HFFc6 (cell line): Measurements from ENCODE around the gene LRSAM1. TPM values are rescaled to one million over a fixed set of nuclear protein-coding genes. Genes with fewer than 3 reads are reported as not detected.
"Not testable (repeated sequence)": the region's sequence is repeated elsewhere in the genome, so short reads cannot be mapped to it uniquely, and the experiment has no call there.

Experiments used
- DNase-seq: peaks from one replicate; pipeline ENCODE4 v3.0.0-alpha.2; 2018
- H3K27ac Mint-ChIP-seq: 2 replicates; pipeline ENCODE4 v1.8.0; 2020; ENCODE audit warnings: mild to moderate bottlenecking, mixed read lengths
- H3K27me3 Mint-ChIP-seq: 2 replicates; pipeline ENCODE4 v1.8.0; 2021; ENCODE audit warnings: mild to moderate bottlenecking, moderate library complexity, mixed read lengths; ENCODE audit not compliant: insufficient read depth
- H3K36me3 Mint-ChIP-seq: 2 replicates; pipeline ENCODE4 v1.8.0; 2021; ENCODE audit warnings: low read depth, mixed read lengths
- H3K4me1 Mint-ChIP-seq: 2 replicates; pipeline ENCODE4 v1.8.0; 2020; ENCODE audit warnings: low read depth, mixed read lengths
- H3K4me3 Mint-ChIP-seq: 2 replicates; pipeline ENCODE4 v1.8.0; 2020; ENCODE audit warnings: mild to moderate bottlenecking, moderate library complexity, mixed read lengths
- H3K9me3 Mint-ChIP-seq: 2 replicates; pipeline ENCODE4 v1.8.0; 2020; ENCODE audit warnings: mild to moderate bottlenecking, mixed read lengths
- total RNA-seq, 6 experiments: library from RNA; stranded (reverse); fragmentation: NEBNext Ultra II Directional; extraction: Animal tissue kit (Norgen Biotek cat#: 25700); gene quantifications; 2 replicates in 1 of 6; 3 replicates in 5 of 6; pipeline ENCODE4 v1.2.3, GENCODE V29; 2021
- TF ChIP-seq, protein P1 (sequence below): fragments of 200-600 bp; sonication (generic); IDR thresholded peaks from 2 replicates; pipeline ENCODE4 v1.5.0; 2021; ENCODE audit warnings: antibody characterized with exemption, mild to moderate bottlenecking

The LRSAM1 gene
- total RNA-seq, 6 experiments from 2014 or later: 12.1 to 15.9 (median 13.4) TPM

DNA sequence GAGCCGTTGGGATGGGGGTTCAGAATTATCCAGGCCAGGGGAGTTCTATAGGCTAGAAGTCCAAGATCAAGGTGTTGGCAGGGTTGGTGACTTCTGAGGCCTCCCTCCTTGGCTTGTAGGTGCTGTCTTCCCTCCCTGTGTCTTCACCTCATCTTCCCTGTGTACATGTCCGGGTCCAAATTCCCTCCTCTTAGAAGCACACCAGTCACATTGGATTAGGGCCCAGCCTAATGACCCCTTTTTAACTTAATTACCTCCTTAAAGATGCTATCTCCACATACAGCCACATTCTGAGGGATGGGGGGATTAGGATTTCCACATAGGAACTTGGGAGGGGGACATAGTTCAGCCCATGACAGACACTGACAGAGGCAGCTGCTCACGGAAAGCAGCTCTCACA is 12.1 kb downstream of the LRSAM1 start:
- no peak for DNase-seq
- Mint-ChIP-seq H3K27ac (no peak overlapping the region), H3K36me3 (peaks cover 13% of the 10 kb centered on the region), H3K9me3 (no peaks in the 10 kb centered on the region), H3K4me3 (no peak overlapping the region), H3K4me1 (no peaks in the 10 kb centered on the region), H3K27me3 (no peaks in the 10 kb centered on the region)
- TF ChIP-seq, protein P1, sequence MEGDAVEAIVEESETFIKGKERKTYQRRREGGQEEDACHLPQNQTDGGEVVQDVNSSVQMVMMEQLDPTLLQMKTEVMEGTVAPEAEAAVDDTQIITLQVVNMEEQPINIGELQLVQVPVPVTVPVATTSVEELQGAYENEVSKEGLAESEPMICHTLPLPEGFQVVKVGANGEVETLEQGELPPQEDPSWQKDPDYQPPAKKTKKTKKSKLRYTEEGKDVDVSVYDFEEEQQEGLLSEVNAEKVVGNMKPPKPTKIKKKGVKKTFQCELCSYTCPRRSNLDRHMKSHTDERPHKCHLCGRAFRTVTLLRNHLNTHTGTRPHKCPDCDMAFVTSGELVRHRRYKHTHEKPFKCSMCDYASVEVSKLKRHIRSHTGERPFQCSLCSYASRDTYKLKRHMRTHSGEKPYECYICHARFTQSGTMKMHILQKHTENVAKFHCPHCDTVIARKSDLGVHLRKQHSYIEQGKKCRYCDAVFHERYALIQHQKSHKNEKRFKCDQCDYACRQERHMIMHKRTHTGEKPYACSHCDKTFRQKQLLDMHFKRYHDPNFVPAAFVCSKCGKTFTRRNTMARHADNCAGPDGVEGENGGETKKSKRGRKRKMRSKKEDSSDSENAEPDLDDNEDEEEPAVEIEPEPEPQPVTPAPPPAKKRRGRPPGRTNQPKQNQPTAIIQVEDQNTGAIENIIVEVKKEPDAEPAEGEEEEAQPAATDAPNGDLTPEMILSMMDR: no peak

DNA sequence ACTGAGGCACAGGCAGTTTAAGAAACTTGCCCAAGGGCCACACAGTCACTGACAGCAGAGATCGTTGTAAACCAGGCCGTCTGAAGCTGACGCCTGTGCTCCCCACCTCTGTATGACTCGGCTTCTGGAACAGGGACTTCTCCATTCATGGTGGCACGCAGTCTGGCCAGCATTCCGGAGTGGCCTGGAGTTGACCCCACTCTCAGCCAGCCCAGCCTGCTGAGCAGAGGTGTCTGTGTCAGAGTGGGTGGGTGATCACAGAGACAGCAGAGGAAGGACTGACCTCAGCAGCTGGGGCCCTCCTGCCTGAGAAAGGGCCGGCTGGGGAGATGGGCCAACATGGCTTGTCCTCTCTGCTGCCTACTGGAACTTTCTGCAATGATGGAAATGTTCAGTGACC is 12.6 kb downstream of the LRSAM1 start:
- H3K4me3 Mint-ChIP-seq: no peak overlapping the region
- TF ChIP-seq, protein P1: no peak
- H3K27me3 Mint-ChIP-seq: no peaks in the 10 kb centered on the region
- no peak overlapping the region for H3K27ac Mint-ChIP-seq
- DNase-seq: no peak
- H3K9me3 Mint-ChIP-seq: no peaks in the 10 kb centered on the region
- peaks cover 13% of the 10 kb centered on the region for H3K36me3 Mint-ChIP-seq
- H3K4me1 Mint-ChIP-seq: no peaks in the 10 kb centered on the region

DNA sequence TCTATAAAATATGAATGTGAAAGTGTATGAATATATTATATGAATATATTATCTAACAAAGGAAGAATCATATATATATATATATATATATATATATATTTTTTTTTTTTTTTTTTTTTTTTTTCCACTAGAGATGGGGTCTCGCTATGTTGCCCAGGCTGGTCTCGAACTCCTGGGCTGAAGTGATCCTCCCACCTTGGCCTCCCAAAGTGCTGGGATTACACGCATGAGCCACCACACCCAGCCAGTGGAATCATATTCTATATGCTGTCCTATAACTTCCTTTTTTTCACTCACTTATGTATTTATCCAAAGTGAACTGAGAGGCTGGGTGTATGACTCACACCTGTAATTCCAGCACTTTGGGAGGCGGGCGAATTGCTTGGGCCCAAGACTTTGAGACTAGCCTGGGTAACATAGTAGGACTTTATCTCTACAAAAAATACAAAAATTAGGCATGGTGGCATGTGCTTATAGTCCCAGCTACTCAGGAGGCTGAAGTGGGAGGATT is 15.2 kb downstream of the LRSAM1 start:
- DNase-seq, H3K27ac Mint-ChIP-seq, H3K4me3 Mint-ChIP-seq, H3K9me3 Mint-ChIP-seq, H3K27me3 Mint-ChIP-seq, H3K4me1 Mint-ChIP-seq: not testable (repeated sequence)
- H3K36me3 Mint-ChIP-seq: peaks cover 13% of the 10 kb centered on the region

DNA sequence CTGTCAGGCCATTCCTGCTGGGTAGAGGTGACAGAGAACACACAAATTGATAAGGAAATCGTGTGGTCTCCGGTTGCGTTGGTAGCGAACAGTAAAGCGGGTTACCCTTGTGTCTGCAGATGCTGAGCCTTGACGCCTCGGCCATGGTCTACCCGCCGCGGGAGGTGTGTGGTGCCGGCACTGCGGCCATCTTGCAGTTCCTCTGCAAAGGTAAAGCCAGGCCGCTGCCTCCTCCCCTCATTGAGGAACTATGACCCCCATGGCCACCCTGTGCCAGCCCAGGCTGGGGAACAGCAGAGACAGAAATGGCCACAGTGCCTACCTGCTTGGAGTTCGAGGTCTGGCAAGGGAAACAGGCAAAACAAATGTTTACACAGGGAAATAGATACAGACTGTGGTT is 16.3 kb downstream of the LRSAM1 start:
- TF ChIP-seq, protein P1: no peak
- no peaks in the 10 kb centered on the region for H3K9me3 Mint-ChIP-seq
- peaks cover 9% of the 10 kb centered on the region for H3K36me3 Mint-ChIP-seq
- DNase-seq: no peak
- H3K4me1 Mint-ChIP-seq: no peaks in the 10 kb centered on the region
- no peak overlapping the region for H3K27ac Mint-ChIP-seq
- no peak overlapping the region for H3K4me3 Mint-ChIP-seq
- no peaks in the 10 kb centered on the region for H3K27me3 Mint-ChIP-seq

DNA sequence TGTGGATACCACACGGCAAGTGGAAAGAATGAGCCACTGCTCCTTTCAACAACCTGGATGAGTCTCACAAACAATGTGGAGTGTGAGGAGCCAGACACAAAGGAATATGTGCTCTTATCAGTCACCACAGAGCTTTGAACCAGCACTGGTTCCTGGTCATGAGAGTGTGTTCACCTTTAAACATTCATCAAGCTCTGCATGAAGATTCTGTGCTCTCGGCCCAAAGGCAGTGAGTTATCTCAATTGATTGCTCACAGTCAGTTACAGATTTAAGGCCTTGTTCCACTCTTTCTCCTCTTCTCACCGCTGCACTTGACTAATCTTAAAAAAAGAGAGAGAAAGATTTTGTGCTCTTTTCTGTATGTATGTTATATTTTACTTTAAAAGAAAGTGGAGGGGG is 19.4 kb downstream of the LRSAM1 start:
- Mint-ChIP-seq H3K27me3 (peaks cover 3% of the 10 kb centered on the region; the same call in 1 of the 2 replicates), H3K27ac (no peak overlapping the region), H3K4me1 (no peaks in the 10 kb centered on the region), H3K9me3 (no peaks in the 10 kb centered on the region), H3K4me3 (no peak overlapping the region), H3K36me3 (peaks cover 15% of the 10 kb centered on the region)
- DNase-seq: no peak
- TF ChIP-seq, protein P1: no peak

DNA sequence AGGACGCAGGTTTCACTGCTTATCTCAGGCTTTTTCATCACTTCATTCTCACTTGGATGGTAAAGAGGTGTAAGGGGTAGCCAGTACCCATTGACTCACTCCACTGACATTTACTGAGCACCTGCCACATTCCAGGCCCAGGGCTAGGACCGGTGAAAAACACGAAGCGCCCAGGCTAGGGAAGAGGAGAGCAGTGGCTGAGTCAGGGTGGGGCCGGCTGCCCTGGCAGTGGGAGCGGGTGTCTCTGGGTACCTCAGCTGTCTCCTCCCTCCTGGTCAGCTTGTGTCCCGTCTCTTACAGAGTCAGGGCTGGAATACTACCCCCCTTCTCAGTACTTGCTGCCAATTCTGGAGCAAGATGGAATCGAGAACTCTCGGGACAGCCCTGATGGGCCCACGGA is 22.2 kb downstream of the LRSAM1 start:
- Mint-ChIP-seq H3K27me3 (peaks cover 3% of the 10 kb centered on the region; the same call in 1 of the 2 replicates), H3K9me3 (no peaks in the 10 kb centered on the region), H3K4me3 (no peak overlapping the region), H3K36me3 (peaks cover 15% of the 10 kb centered on the region), H3K4me1 (no peaks in the 10 kb centered on the region), H3K27ac (no peak overlapping the region)
- TF ChIP-seq, protein P1: no peak
- no peak for DNase-seq
